ENCODE data around the gene LRBA.

The LRBA gene

GRCh38 chr4:150641612-150642011 is 373.5 kb downstream of the LRBA start:
- no peak for DNase-seq

- DNase-seq: no peak
Observed at GRCh38 chr4:150632639-150633038, 382.4 kb downstream of the LRBA start.

DNA sequence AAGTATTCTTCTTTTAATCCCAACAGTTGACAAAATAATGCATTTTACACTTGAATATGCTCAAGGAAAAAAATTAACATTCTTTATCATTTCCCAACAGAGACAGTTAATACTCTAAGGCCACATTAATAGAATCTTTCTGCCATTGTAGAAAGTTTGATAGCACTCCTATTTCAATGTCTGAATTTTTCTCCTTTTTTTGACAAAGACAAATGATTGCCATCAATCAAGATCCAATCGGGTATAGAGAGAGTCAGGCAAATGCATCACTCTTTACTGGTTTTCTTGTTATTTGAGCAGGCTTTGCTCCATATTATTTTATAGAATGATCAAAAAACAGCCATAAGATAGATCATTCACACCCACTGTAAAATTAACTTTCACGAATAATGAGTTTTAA is 387.0 kb downstream of the LRBA start:
- no peak for DNase-seq

- no peak for DNase-seq
Observed at GRCh38 chr4:150625033-150625432, 390.1 kb downstream of the LRBA start.

DNA sequence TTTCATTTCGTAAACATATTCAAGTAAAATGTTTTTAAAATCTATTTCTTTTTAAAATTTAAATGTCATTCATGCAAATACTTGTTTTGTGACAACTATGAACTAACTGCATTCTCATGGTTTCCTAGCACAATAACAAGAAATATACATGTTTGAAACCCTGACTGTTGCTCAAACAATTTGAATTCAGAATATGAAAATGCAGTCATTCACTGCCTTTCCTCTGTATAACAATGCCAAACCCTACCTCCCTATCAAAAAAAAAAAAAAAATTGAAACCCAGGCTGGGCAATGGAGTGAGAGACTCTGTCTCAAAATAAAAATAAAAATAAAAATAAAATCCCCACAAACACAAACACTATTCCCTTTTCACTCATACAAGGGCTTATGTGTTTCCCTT is 391.0 kb downstream of the LRBA start:
- DNase-seq: no peak

- DNase-seq: no peak
Observed at GRCh38 chr4:150619042-150619441, 396.0 kb downstream of the LRBA start.

- no peak for DNase-seq
Observed at GRCh38 chr4:150609131-150609530, 406.0 kb downstream of the LRBA start.

GRCh38 chr4:150600812-150601445 is 414.2 kb downstream of the LRBA start:
- DNase-seq: no peak

DNA sequence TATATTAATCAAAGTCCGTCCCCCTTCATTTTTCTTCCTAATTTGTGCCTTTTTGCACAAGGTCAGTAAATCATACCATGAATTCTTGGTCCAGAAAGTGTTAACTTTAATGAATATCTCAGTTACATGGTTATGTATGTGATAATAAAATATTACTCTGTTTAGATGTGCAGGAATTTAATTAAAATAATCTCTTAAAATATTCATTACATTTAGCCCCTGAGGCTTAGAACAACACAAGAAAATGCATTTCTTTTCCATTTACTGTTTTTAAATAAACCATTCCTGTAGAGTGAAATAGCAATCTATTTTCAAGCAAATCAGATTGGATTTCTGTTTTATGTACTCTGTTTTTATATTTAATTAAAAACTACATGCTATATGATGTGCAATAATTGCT is 415.5 kb downstream of the LRBA start:
- no peak for DNase-seq

GRCh38 chr4:150598909-150599308 is 416.2 kb downstream of the LRBA start:
- DNase-seq: no peak

DNA sequence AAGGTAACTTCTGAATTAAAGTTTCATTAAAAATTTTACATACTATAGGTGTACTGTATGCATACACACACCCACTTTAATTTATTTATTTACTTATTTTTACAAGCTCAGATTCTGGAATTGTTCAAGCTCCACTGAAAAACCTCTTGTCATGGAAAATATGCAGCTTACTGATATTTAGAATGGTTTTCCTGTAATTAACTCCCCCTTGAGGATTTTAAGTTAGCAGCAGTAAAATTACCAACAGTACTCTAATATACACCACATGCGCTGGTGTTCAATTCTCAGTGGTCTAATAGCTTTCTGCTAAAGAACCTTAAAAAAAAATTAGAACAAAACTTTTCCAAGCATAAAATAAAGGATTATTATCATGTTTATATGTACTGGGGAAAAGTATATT is 421.1 kb downstream of the LRBA start:
- no peak for DNase-seq

DNA sequence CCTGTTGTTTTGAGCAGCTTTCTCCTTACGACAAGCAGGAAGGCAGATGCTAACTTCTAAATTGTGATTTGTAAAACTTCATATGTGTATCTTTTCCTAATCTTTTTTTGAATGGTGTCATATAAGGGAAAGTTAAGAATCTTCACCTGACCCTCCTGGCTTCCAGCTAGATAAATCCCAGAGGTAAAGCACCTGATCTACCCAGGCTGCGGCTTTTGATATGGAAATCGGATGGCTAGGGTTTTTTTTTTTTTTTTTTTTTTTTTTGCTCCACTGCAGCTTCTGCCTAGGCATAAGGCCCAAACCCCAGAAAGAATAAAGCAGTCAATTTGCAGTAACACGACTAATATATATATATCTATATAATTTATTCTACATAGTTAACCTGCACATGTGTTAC is 423.2 kb downstream of the LRBA start:
- DNase-seq: no peak

DNA sequence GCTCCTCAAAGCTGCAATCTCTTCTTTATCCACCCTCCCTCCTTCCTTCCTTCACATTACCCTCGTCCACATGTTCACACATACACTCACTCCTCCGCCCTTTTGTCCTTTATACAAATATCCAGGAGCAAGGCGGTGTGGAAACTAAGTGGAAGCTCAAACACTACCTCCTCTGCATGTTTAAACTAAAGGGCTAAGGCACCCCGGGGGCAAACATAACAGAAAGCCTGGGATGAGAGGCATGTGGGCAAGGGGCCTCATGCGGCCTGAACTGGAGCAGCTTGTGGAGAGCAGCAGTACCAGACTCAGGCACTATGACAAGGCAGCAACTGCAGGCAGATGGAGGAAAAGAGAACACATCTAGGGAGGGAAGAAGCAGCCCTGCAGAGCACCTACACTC is 423.7 kb downstream of the LRBA start:
- no peak for DNase-seq

GRCh38 chr4:150590631-150591030 is 424.5 kb downstream of the LRBA start:
- no peak for DNase-seq

DNA sequence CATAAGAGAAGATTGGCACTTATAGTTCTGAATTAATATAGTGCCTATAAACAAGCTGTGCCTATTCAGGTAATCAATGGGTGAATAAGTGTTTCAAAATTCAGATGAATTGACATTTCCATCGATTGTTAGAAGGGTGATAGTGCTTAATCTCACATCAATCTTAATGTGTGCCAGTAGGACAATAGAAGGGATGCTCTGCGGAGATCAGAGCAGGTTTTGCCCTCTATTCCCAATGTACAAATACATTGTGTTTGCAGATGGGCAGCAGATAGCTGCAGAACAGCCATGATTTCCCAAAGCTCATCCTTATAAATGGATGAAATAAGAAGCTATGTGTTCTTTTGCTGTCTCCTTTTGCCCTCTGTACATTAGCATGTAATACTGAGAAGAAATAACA is 425.9 kb downstream of the LRBA start:
- no peak for DNase-seq

GRCh38 chr4:150588316-150588715 is 426.8 kb downstream of the LRBA start:
- DNase-seq: no peak

DNA sequence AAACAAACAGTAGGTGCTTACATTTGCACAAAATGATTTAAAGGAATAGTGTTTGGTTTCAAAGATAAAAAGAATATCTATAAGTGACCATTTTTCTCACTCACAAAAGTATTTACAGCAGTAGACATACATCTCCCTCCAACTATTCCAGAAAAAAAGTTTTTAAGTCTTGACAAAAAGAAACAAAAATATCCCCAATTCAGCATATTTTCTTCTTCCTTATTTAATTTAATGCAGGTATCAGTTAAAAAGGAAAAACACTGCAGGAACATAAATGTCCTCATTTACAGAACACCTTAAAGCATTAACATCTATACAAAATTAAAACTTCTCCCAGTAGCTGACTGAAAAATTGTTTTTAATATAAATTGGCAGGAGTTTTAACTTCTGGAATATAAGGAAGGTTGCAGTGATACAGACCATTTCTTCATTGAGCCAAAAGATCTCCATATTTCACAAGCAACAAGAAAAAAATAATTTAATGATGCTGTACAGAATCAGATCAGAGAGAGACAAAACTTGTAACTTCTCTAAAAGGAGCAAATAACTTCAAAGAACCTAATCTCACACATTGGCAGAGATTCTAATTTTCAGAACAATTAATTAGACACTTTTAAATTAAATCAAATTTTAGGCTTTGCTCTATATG is 428.8 kb downstream of the LRBA start:
- no peak for DNase-seq

DNA sequence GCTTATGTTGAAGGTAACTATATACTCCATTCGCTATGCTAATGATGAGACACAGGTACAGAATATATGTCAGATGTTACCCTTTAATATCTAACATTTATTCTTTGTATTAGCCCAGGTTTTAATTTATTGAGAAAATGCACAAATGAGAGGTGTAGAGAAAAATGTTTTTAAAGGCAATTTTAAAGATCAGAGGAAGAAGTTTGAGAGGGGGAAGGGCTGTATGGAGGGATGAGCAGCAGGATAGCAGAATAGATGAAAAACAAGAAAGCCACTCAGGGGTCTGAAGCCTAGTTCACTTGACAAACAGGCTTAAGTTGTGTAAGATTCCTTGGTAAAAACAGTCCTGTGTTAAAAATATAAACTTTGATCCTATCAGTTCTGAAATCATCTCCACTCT is 429.5 kb downstream of the LRBA start:
- no peak for DNase-seq

- no peak for DNase-seq
Observed at GRCh38 chr4:150584111-150584915, 430.8 kb downstream of the LRBA start.

DNA sequence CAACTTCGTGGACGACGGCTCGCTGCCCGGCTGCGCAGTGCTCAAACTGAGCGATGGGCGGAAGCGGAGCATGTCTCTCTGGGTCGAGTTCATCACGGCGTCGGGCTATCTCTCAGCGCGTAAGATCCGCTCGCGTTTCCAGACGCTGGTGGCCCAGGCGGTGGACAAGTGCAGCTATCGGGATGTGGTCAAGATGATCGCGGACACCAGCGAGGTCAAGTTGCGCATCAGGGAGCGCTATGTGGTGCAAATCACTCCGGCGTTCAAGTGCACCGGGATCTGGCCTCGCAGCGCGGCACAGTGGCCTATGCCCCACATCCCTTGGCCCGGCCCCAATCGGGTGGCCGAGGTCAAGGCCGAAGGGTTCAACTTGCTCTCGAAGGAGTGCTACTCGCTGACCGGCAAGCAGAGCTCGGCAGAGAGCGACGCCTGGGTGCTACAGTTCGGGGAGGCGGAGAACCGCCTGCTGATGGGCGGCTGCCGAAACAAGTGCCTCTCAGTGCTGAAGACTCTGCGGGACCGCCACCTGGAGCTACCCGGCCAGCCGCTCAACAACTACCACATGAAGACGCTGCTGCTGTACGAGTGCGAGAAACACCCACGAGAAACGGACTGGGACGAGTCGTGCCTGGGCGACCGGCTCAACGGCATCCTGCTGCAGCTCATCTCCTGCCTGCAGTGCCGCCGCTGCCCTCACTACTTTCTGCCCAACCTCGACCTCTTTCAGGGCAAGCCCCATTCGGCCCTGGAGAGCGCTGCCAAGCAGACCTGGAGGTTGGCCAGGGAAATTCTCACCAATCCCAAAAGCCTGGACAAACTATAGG is 431.6 kb downstream of the LRBA start:
- DNase-seq: no peak

GRCh38 chr4:150582873-150583286 is 432.2 kb downstream of the LRBA start:
- no peak for DNase-seq

DNA sequence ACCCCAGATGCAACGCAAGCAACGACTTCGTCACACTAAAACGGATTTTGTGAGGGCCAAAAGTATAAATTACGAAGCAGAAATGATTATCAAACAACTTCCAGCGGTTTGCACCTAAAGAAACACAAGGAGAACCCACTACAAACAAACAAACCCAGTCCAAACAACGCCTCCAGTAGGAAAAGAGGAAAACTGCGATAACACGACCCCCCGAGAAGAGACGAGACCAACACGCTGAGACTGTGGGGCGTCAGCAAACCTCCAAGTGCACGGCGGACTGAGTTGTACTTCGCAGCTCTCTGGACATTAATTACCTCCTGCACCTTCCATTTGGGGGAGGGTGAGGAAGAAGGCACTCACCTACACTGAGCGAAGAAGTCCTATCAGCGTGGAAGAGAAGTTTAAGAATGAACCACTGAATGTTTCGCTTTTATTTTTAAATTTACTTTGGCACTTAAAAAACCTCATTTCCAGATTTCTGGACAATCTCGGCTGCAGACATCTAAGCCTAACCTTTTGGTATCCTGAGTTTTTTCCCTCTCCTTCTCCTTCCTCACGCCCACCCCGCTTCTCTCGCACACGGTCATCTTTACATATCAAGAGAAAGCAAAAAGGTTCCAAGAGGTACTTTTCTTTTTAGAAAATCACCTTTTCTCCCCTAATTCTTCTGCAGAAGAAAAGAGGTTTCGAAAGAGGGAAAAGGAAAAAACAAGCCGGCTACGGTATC is 432.8 kb downstream of the LRBA start, which contains the start of gene MAB21L2:
MAB21L2 (plus strand) TSS at position 6 of the 727 bp plus-strand sequence. CDS start 879 bp downstream, outside the sequence.
- DNase-seq: no peak
